ENCODE results near the gene NKAIN1.

GRCh38 chr1:31153423-31153822, 86.3 kb downstream of the NKAIN1 start:
- TF ChIP-seq CTCF (tag by site-specific recombination; IDR thresholded peaks at IDR 0.05) (no peak), ZNF394 (tag by site-specific recombination; IDR thresholded peaks at IDR 0.05; ENCODE audit: borderline replicate concordance) (no peak), PRDM1 (tag by site-specific recombination; IDR thresholded peaks at IDR 0.05) (no peak), ZNF223 (tag by site-specific recombination; IDR thresholded peaks at IDR 0.05) (no peak), ZNF174 (tag by site-specific recombination; IDR thresholded peaks at IDR 0.05) (no peak), ZNF335 (tag by site-specific recombination; conservative IDR thresholded peaks at IDR 0.05) (no peak), ATF2 (tag by site-specific recombination; IDR thresholded peaks at IDR 0.05; ENCODE audit: low read depth) (no peak), EGR2 (tag by site-specific recombination; IDR thresholded peaks at IDR 0.05; ENCODE audit: low read depth) (no peak)

Data from HEK293 (cell line).